ENCODE results near the gene CDKN2AIPNL. TPM values are rescaled to one million over a fixed set of nuclear protein-coding genes. Genes with fewer than 3 reads are reported as not detected.

The CDKN2AIPNL gene
- total RNA-seq, 1 experiment from 2014 or later, result 38.2 TPM

- H3K27ac ChIP-seq (ENCODE audit: low read length), result no peak overlapping the region
- H3K4me3 ChIP-seq (ENCODE audit: low read length), result no peak overlapping the region
- CTCF ChIA-PET, result no interaction called here
- H3F3A ChIP-seq (ENCODE audit: low read length, unreplicated experiment), result no peaks in the 10 kb centered on the region
- H3K4me2 ChIP-seq (ENCODE audit: low read length), result no peak overlapping the region
- POLR2A ChIA-PET (ENCODE audit: unreplicated experiment), result no interaction called here
- no peaks in the 10 kb centered on the region for H3K9me3 ChIP-seq (ENCODE audit: low read length)
- H3K79me2 ChIP-seq (ENCODE audit: low read length), result no peaks in the 10 kb centered on the region
- H3K4me1 ChIP-seq (ENCODE audit: insufficient read depth, low read length), result no peaks in the 10 kb centered on the region
- no peaks in the 10 kb centered on the region for H3K9me2 ChIP-seq (replicated peaks; ENCODE audit: low read length)
- H4K20me1 ChIP-seq (ENCODE audit: low read length), result no peaks in the 10 kb centered on the region
- no peaks in the 10 kb centered on the region for H3K36me3 ChIP-seq (ENCODE audit: low read depth, low read length)
- TF ChIP-seq EZH2 (IDR thresholded peaks at IDR 0.05; ENCODE audit: low read length, unreplicated experiment) (no peak), CTCF (conservative IDR thresholded peaks at IDR 0.05; ENCODE audit: low read depth, low read length) (no peak), EZH2phosphoT487 (IDR thresholded peaks at IDR 0.05; ENCODE audit: borderline replicate concordance, low read length) (no peak)
- DNase-seq, result no peak
- intact Hi-C loops (cut with micrococcal nuclease), result no loop called here
- H3K27me3 ChIP-seq (ENCODE audit: low read length), result no peaks in the 10 kb centered on the region
- ATAC-seq, result no peak
- no peak overlapping the region for H2AFZ ChIP-seq (ENCODE audit: low read length)
- BruUV-seq (replicated peaks), result no TSS peak
- no peak overlapping the region for H3K9ac ChIP-seq (ENCODE audit: low read length)
These were observed 47.8 kb upstream of the CDKN2AIPNL start for GRCh38 chr5:134459491-134459890.

GRCh38 chr5:134459010-134459403 lies 47.3 kb upstream of the CDKN2AIPNL start:
- ATAC-seq (no peak), DNase-seq (no peak)
- Histone ChIP-seq H3K4me1 (ENCODE audit: insufficient read depth, low read length) (no peaks in the 10 kb centered on the region), H3K9me3 (ENCODE audit: low read length) (no peaks in the 10 kb centered on the region), H3F3A (ENCODE audit: low read length, unreplicated experiment) (no peaks in the 10 kb centered on the region), H3K4me2 (ENCODE audit: low read length) (no peak overlapping the region), H3K36me3 (ENCODE audit: low read depth, low read length) (no peaks in the 10 kb centered on the region), H3K4me3 (ENCODE audit: low read length) (no peak overlapping the region), H3K27ac (ENCODE audit: low read length) (no peak overlapping the region), H3K79me2 (ENCODE audit: low read length) (no peaks in the 10 kb centered on the region), H4K20me1 (ENCODE audit: low read length) (no peaks in the 10 kb centered on the region), H3K9ac (ENCODE audit: low read length) (no peak overlapping the region), H3K9me2 (replicated peaks; ENCODE audit: low read length) (no peaks in the 10 kb centered on the region), H2AFZ (ENCODE audit: low read length) (no peak overlapping the region), H3K27me3 (ENCODE audit: low read length) (no peaks in the 10 kb centered on the region)
- BruUV-seq (replicated peaks), result no TSS peak
- TF ChIP-seq EZH2phosphoT487 (IDR thresholded peaks at IDR 0.05; ENCODE audit: borderline replicate concordance, low read length) (no peak), EZH2 (IDR thresholded peaks at IDR 0.05; ENCODE audit: low read length, unreplicated experiment) (no peak), CTCF (conservative IDR thresholded peaks at IDR 0.05; ENCODE audit: low read depth, low read length) (no peak)
- intact Hi-C loops (cut with micrococcal nuclease), result no loop called here
- POLR2A ChIA-PET (ENCODE audit: unreplicated experiment), result no interaction called here
- CTCF ChIA-PET, result no interaction called here

- CTCF ChIA-PET, result no interaction called here
- H3K9me2 ChIP-seq (replicated peaks; ENCODE audit: low read length), result no peaks in the 10 kb centered on the region
- DNase-seq (no peak), ATAC-seq (no peak)
- no peaks in the 10 kb centered on the region for H3K27me3 ChIP-seq (ENCODE audit: low read length)
- H3K9me3 ChIP-seq (ENCODE audit: low read length), result no peaks in the 10 kb centered on the region
- H3K79me2 ChIP-seq (ENCODE audit: low read length), result no peaks in the 10 kb centered on the region
- H3K27ac ChIP-seq (ENCODE audit: low read length), result no peak overlapping the region
- BruUV-seq (replicated peaks), result no TSS peak
- intact Hi-C loops (cut with micrococcal nuclease), result no loop called here
- TF ChIP-seq EZH2phosphoT487 (IDR thresholded peaks at IDR 0.05; ENCODE audit: borderline replicate concordance, low read length), result no peak
- no peak for TF ChIP-seq EZH2 (IDR thresholded peaks at IDR 0.05; ENCODE audit: low read length, unreplicated experiment)
- no peak for TF ChIP-seq CTCF (conservative IDR thresholded peaks at IDR 0.05; ENCODE audit: low read depth, low read length)
- H4K20me1 ChIP-seq (ENCODE audit: low read length), result no peaks in the 10 kb centered on the region
- no peaks in the 10 kb centered on the region for H3F3A ChIP-seq (ENCODE audit: low read length, unreplicated experiment)
- POLR2A ChIA-PET (ENCODE audit: unreplicated experiment), result no interaction called here
- no peaks in the 10 kb centered on the region for H3K4me1 ChIP-seq (ENCODE audit: insufficient read depth, low read length)
- no peak overlapping the region for H3K4me3 ChIP-seq (ENCODE audit: low read length)
- H2AFZ ChIP-seq (ENCODE audit: low read length), result no peak overlapping the region
- H3K36me3 ChIP-seq (ENCODE audit: low read depth, low read length), result no peaks in the 10 kb centered on the region
- no peak overlapping the region for H3K9ac ChIP-seq (ENCODE audit: low read length)
- no peak overlapping the region for H3K4me2 ChIP-seq (ENCODE audit: low read length)
These were observed 46.7 kb upstream of the CDKN2AIPNL start for GRCh38 chr5:134458234-134459009.

Measured in PC-3 (cell line).